H9 (cell line): ENCODE data around the gene MTA1. TPM values are rescaled to one million over a fixed set of nuclear protein-coding genes. Genes with fewer than 3 reads are reported as not detected.

Experiments used
- DNase-seq: peaks from one replicate; pipeline ENCODE4 v3.0.0-alpha.2; 2017
- H2AFZ ChIP-seq: one replicate; pipeline ENCODE4 v1.6.1; 2013; ENCODE audit warnings: mild to moderate bottlenecking, low read length, control low read depth, moderate library complexity
- H2AK5ac ChIP-seq: 2 replicates; pipeline ENCODE4 v1.6.1; 2013; ENCODE audit warnings: low read length, control low read depth, mixed read lengths; ENCODE audit not compliant: insufficient read length
- H2BK120ac ChIP-seq: one replicate; pipeline ENCODE4 v1.6.1; 2013; ENCODE audit warnings: low read depth, mild to moderate bottlenecking, low read length, control low read depth, inconsistent platforms; ENCODE audit not compliant: poor library complexity, severe bottlenecking
- H2BK12ac ChIP-seq: 2 replicates; pipeline ENCODE4 v1.6.1; 2013; ENCODE audit warnings: low read length, control low read depth, mixed read lengths, low read depth; ENCODE audit not compliant: insufficient read length
- H2BK15ac ChIP-seq: 2 replicates; pipeline ENCODE4 v1.6.1; 2013; ENCODE audit warnings: low read depth, low read length, control low read depth
- H2BK20ac ChIP-seq: one replicate; pipeline ENCODE4 v1.6.1; 2013; ENCODE audit warnings: low read depth, mild to moderate bottlenecking, low read length, control low read depth, inconsistent platforms; ENCODE audit not compliant: poor library complexity, severe bottlenecking
- H2BK5ac ChIP-seq: 2 replicates; pipeline ENCODE4 v1.6.1; 2013; ENCODE audit warnings: low read length, control low read depth, mixed read lengths; ENCODE audit not compliant: insufficient read length
- H3K14ac ChIP-seq: 2 replicates; pipeline ENCODE4 v1.6.1; 2013; ENCODE audit warnings: low read length, control low read depth; ENCODE audit not compliant: insufficient read depth
- H3K18ac ChIP-seq: 2 replicates; pipeline ENCODE4 v1.6.1; 2013; ENCODE audit warnings: low read depth, mild to moderate bottlenecking, mixed read lengths, low read length, control low read depth; ENCODE audit not compliant: insufficient read length
- H3K23ac ChIP-seq: 2 replicates; pipeline ENCODE4 v1.6.1; 2013; ENCODE audit warnings: low read length, control low read depth, mixed read lengths, low read depth; ENCODE audit not compliant: insufficient read length
- H3K23me2 ChIP-seq: 2 replicates; pipeline ENCODE4 v1.6.1; 2013; ENCODE audit warnings: low read depth, mild to moderate bottlenecking, mixed read lengths, low read length, control low read depth; ENCODE audit not compliant: insufficient read length, poor library complexity, severe bottlenecking
- H3K27ac ChIP-seq: 2 replicates; pipeline ENCODE4 v1.5.1; 2013; ENCODE audit warnings: low read length, control low read depth, mixed read lengths, low read depth; ENCODE audit not compliant: insufficient read length
- H3K27me3 ChIP-seq: 2 replicates; pipeline ENCODE4 v1.6.1; 2013; ENCODE audit warnings: low read length, control low read depth, inconsistent platforms; ENCODE audit not compliant: insufficient read depth
- H3K4ac ChIP-seq: 2 replicates; pipeline ENCODE4 v1.6.1; 2013; ENCODE audit warnings: low read depth, mild to moderate bottlenecking, control low read depth, inconsistent platforms, low read length, moderate library complexity
- H3K4me1 ChIP-seq: 2 replicates; pipeline ENCODE4 v1.6.1; 2013; ENCODE audit warnings: low read length, control low read depth, inconsistent platforms; ENCODE audit not compliant: insufficient read depth
- H3K4me2 ChIP-seq: 2 replicates; pipeline ENCODE4 v1.6.1; 2013; ENCODE audit warnings: low read length, control low read depth, mixed read lengths; ENCODE audit not compliant: insufficient read length, insufficient read depth
- H3K56ac ChIP-seq: 2 replicates; pipeline ENCODE4 v1.6.1; 2013; ENCODE audit warnings: low read depth, mild to moderate bottlenecking, mixed read lengths, low read length, control low read depth; ENCODE audit not compliant: insufficient read length
- H3K79me1 ChIP-seq: 2 replicates; pipeline ENCODE4 v1.6.1; 2013; ENCODE audit warnings: low read depth, mild to moderate bottlenecking, moderate library complexity, low read length, control low read depth, inconsistent platforms; ENCODE audit not compliant: insufficient read depth, poor library complexity, severe bottlenecking
- H3K79me2 ChIP-seq: 2 replicates; pipeline ENCODE4 v1.6.1; 2013; ENCODE audit warnings: low read length, control low read depth, inconsistent platforms; ENCODE audit not compliant: insufficient read depth
- H3K9ac ChIP-seq: 2 replicates; pipeline ENCODE4 v1.6.1; 2013; ENCODE audit warnings: low read length, control low read depth, mixed read lengths; ENCODE audit not compliant: insufficient read length; ENCODE audit errors: extremely low read depth
- H3K9me3 ChIP-seq: one replicate; pipeline ENCODE4 v1.6.1; 2013; ENCODE audit warnings: low read depth, low read length, inconsistent platforms; ENCODE audit not compliant: control insufficient read depth
- H3T11ph ChIP-seq: one replicate; pipeline ENCODE4 v1.6.1; 2013; ENCODE audit warnings: mild to moderate bottlenecking, low read length, control low read depth, inconsistent platforms
- H4K20me1 ChIP-seq: one replicate; pipeline ENCODE4 v1.6.1; 2013; ENCODE audit not compliant: control insufficient read depth, insufficient read length, insufficient read depth
- H4K5ac ChIP-seq: 2 replicates; pipeline ENCODE4 v1.6.1; 2013; ENCODE audit warnings: low read depth, mild to moderate bottlenecking, mixed read lengths, low read length, control low read depth; ENCODE audit not compliant: insufficient read length
- H4K8ac ChIP-seq: replicated peaks from 2 replicates; pipeline ENCODE4 v1.6.1; 2013; ENCODE audit warnings: low read length, control low read depth, mixed read lengths, low read depth; ENCODE audit not compliant: insufficient read length
- H4K91ac ChIP-seq: 2 replicates; pipeline ENCODE4 v1.6.1; 2013; ENCODE audit warnings: low read depth, mild to moderate bottlenecking, moderate library complexity, mixed read lengths, low read length, control low read depth; ENCODE audit not compliant: insufficient read length
- H3K27ac Mint-ChIP-seq, 3 experiments: 2 replicates in 2 of 3; 3 replicates in 1 of 3; pipeline ENCODE4 v1.8.0; 2020 to 2021; ENCODE audit warnings: mixed read lengths in 3 of 3, mild to moderate bottlenecking in 1 of 3, moderate library complexity in 1 of 3
- H3K27me3 Mint-ChIP-seq: 2 replicates; pipeline ENCODE4 v1.8.0; 2021; ENCODE audit warnings: low read depth, mild to moderate bottlenecking, moderate library complexity, mixed read lengths
- H3K36me3 Mint-ChIP-seq, 3 experiments: 2 replicates in 2 of 3; 3 replicates in 1 of 3; pipeline ENCODE4 v1.8.0; 2020 to 2021; ENCODE audit warnings: low read depth in 3 of 3, mixed read lengths in 3 of 3; ENCODE audit not compliant: insufficient read depth in 1 of 3
- H3K4me1 Mint-ChIP-seq, 2 experiments: 2 replicates each; pipeline ENCODE4 v1.8.0; 2020; ENCODE audit warnings: mixed read lengths in 2 of 2
- H3K4me3 Mint-ChIP-seq, 2 experiments: 2 replicates in 1 of 2; 3 replicates in 1 of 2; pipeline ENCODE4 v1.8.0; 2020 to 2021; ENCODE audit warnings: mild to moderate bottlenecking in 2 of 2, mixed read lengths in 2 of 2, moderate library complexity in 1 of 2
- H3K9me3 Mint-ChIP-seq, 2 experiments: 2 replicates in 1 of 2; 3 replicates in 1 of 2; pipeline ENCODE4 v1.8.0; 2020; ENCODE audit warnings: mild to moderate bottlenecking in 2 of 2, mixed read lengths in 2 of 2, moderate library complexity in 1 of 2
- CTCF ChIP-seq: fragments of 200-600 bp; sonication (generic); conservative IDR thresholded peaks from 3 replicates; pipeline ENCODE4 v1.8.0; 2021; ENCODE audit warnings: antibody characterized with exemption, mild to moderate bottlenecking
- WGBS: extraction: QIAGEN DNeasy Blood & Tissue Kit; methylation state at CpG from one replicate; pipeline ENCODE4 v1.1.7; 2013; ENCODE audit warnings: missing lambda C conversion rate, low lambda C conversion rate, mixed read lengths; ENCODE audit not compliant: insufficient read length; ENCODE audit errors: extremely low coverage; 5-methylcytosine and 5-hydroxymethylcytosine counted together
- total RNA-seq: library from RNA; stranded (reverse); gene quantifications from 2 replicates; pipeline ENCODE4 v1.2.1, GENCODE V29; 2021

The MTA1 gene
- total RNA-seq, 1 experiment from 2014 or later: 230 TPM

GRCh38 chr14:105378873-105379685 lies 40.5 kb upstream of the MTA1 start:
- peaks cover 5% of the 10 kb centered on the region; the same call in 1 of the 2 replicates for H3K27me3 Mint-ChIP-seq
- Histone ChIP-seq H3K23ac (no peak overlapping the region), H4K5ac (no peak overlapping the region), H3K18ac (no peak overlapping the region), H3K9me3 (no peaks in the 10 kb centered on the region), H3K27ac (no peak overlapping the region), H3K9ac (no peak overlapping the region), H3K14ac (no peak overlapping the region), H2BK15ac (no peak overlapping the region), H2AFZ (no peak overlapping the region), H2BK5ac (no peak overlapping the region), H3K79me1 (no peaks in the 10 kb centered on the region), H3K79me2 (no peaks in the 10 kb centered on the region), H3K4me2 (no peak overlapping the region), H3K23me2 (no peaks in the 10 kb centered on the region), H2BK12ac (no peak overlapping the region), H2BK120ac (no peak overlapping the region), H3K4me1 (peaks cover 2% of the 10 kb centered on the region; the same call in 1 of the 2 replicates), H3K4ac (no peak overlapping the region), H3K27me3 (no peaks in the 10 kb centered on the region), H3K56ac (no peak overlapping the region), H4K20me1 (no peaks in the 10 kb centered on the region), H4K91ac (no peak overlapping the region), H2AK5ac (no peak overlapping the region), H3T11ph (no peak overlapping the region), H4K8ac (no peak overlapping the region), H2BK20ac (no peak overlapping the region)
- no peak overlapping the region for H3K27ac Mint-ChIP-seq
- H3K36me3 Mint-ChIP-seq: peaks cover 11 to 24% (median 21%) of the 10 kb centered on the region in 3 experiments; a peak in 6 of 7 replicates
- H3K4me3 Mint-ChIP-seq: no peak overlapping the region
- peaks cover 8% of the 10 kb centered on the region in 2 experiments for H3K4me1 Mint-ChIP-seq
- no peak for DNase-seq
- no CpG with 5 or more reads among the region's 17 CpGs for WGBS
- TF ChIP-seq CTCF: no peak
- H3K9me3 Mint-ChIP-seq: peaks cover 1 to 2% of the 10 kb centered on the region in 2 experiments; a peak in 2 of 5 replicates
